Astrocyte (in vitro differentiated cells and primary cell): ENCODE results near the gene C12orf43. TPM values are rescaled to one million over a fixed set of nuclear protein-coding genes. Genes with fewer than 3 reads are reported as not detected.

Experiments used
- DNase-seq: peaks from one replicate; pipeline ENCODE4 v3.0.0-alpha.2; 2010; ENCODE audit warnings: low read depth
- FAIRE-seq: peaks from 2 replicates; lab custom pipeline; 2011; peaks lifted over from hg19 to GRCh38; lab: Jason Lieb, UNC
- H2AFZ ChIP-seq: 2 replicates; pipeline ENCODE4 v1.6.0; 2012; ENCODE audit warnings: low read depth, low read length, inconsistent platforms
- H3K27ac ChIP-seq: 2 replicates; pipeline ENCODE4 v1.5.1; 2011; ENCODE audit warnings: low read depth, low read length, inconsistent platforms
- H3K27me3 ChIP-seq: 2 replicates; pipeline ENCODE4 v1.6.0; 2011; ENCODE audit warnings: low read length, inconsistent platforms; ENCODE audit not compliant: insufficient read depth
- H3K36me3 ChIP-seq: 2 replicates; pipeline ENCODE4 v1.5.1; 2011; ENCODE audit warnings: low read length, inconsistent platforms; ENCODE audit not compliant: insufficient read depth
- H3K4me1 ChIP-seq: 2 replicates; pipeline ENCODE4 v1.5.1; 2011; ENCODE audit warnings: low read length, inconsistent platforms; ENCODE audit not compliant: insufficient read depth
- H3K4me2 ChIP-seq: 2 replicates; pipeline ENCODE4 v1.6.0; 2012; ENCODE audit warnings: low read length, inconsistent platforms
- H3K4me3 ChIP-seq: 2 replicates; pipeline ENCODE4 v1.5.1; 2011; ENCODE audit warnings: low read depth, mild to moderate bottlenecking, low read length, inconsistent platforms; ENCODE audit not compliant: insufficient read depth
- H3K79me2 ChIP-seq: 2 replicates; pipeline ENCODE4 v1.6.0; 2012; ENCODE audit warnings: mild to moderate bottlenecking, low read length, inconsistent platforms; ENCODE audit not compliant: insufficient read depth
- H3K9ac ChIP-seq: 2 replicates; pipeline ENCODE4 v1.6.0; 2012; ENCODE audit warnings: mild to moderate bottlenecking, low read length, inconsistent platforms
- H3K9me3 ChIP-seq: 2 replicates; pipeline ENCODE4 v1.5.1; 2012; ENCODE audit warnings: low read depth, mild to moderate bottlenecking, low read length, inconsistent platforms; ENCODE audit not compliant: insufficient read depth
- H4K20me1 ChIP-seq: 2 replicates; pipeline ENCODE4 v1.6.0; 2012; ENCODE audit warnings: low read length, inconsistent platforms; ENCODE audit not compliant: insufficient read depth
- H3K27ac Mint-ChIP-seq: one replicate; pipeline ENCODE4 v1.8.0; 2021; ENCODE audit warnings: mild to moderate bottlenecking, mixed read lengths; ENCODE audit not compliant: unreplicated experiment
- H3K27me3 Mint-ChIP-seq: one replicate; pipeline ENCODE4 v1.8.0; 2021; ENCODE audit warnings: low read depth, mixed read lengths; ENCODE audit not compliant: unreplicated experiment
- H3K36me3 Mint-ChIP-seq: one replicate; pipeline ENCODE4 v1.8.0; 2021; ENCODE audit warnings: low read depth, mixed read lengths; ENCODE audit not compliant: unreplicated experiment
- H3K4me1 Mint-ChIP-seq: one replicate; pipeline ENCODE4 v1.8.0; 2021; ENCODE audit warnings: low read depth, mixed read lengths; ENCODE audit not compliant: unreplicated experiment
- H3K4me3 Mint-ChIP-seq: one replicate; pipeline ENCODE4 v1.8.0; 2021; ENCODE audit warnings: mild to moderate bottlenecking, moderate library complexity, mixed read lengths; ENCODE audit not compliant: unreplicated experiment
- H3K9me3 Mint-ChIP-seq: one replicate; pipeline ENCODE4 v1.8.0; 2021; ENCODE audit warnings: mild to moderate bottlenecking, mixed read lengths; ENCODE audit not compliant: unreplicated experiment
- EZH2 ChIP-seq: IDR thresholded peaks from 2 replicates; pipeline ENCODE4 v1.6.1; 2012; ENCODE audit warnings: mild to moderate bottlenecking, low read length, inconsistent platforms; ENCODE audit not compliant: insufficient read depth
- total RNA-seq: library from RNA; stranded (reverse); gene quantifications from 2 replicates; pipeline ENCODE4 v1.2.1, GENCODE V29; 2021
- TF ChIP-seq, protein P1 (sequence below): IDR thresholded peaks from 2 replicates; pipeline ENCODE4 v1.5.1; 2011; ENCODE audit warnings: low read depth, mild to moderate bottlenecking, inconsistent platforms, low read length, moderate library complexity; ENCODE audit not compliant: insufficient read depth

The C12orf43 gene
- total RNA-seq, 1 donor from 2014 or later = 16.2 TPM

DNA sequence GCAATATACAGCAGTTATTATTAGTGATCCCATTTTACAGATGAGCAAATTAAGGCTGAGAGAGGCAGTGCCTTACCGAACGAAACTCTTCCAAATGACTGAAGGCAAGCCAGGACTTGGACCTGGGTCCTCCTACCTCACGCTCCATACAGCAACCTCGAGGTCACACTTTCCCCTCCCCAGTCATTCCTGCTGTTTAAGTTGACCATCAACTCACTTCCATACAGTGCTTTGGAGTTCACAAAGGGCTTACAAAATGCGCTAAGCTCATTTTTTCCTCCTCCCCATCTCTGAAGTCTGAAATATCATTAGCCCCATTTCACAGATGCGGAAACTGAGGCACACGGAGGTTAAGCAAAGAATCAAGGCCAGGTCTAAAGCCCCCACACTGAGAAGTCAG lies 33.6 kb downstream of the C12orf43 start:
- FAIRE-seq (no peak), DNase-seq (no peak)
- Mint-ChIP-seq H3K4me1 (no peaks in the 10 kb centered on the region), H3K27ac (no peak overlapping the region), H3K4me3 (no peak overlapping the region), H3K36me3 (no peaks in the 10 kb centered on the region), H3K27me3 (peaks cover 4% of the 10 kb centered on the region), H3K9me3 (no peaks in the 10 kb centered on the region)
- TF ChIP-seq, protein P1, sequence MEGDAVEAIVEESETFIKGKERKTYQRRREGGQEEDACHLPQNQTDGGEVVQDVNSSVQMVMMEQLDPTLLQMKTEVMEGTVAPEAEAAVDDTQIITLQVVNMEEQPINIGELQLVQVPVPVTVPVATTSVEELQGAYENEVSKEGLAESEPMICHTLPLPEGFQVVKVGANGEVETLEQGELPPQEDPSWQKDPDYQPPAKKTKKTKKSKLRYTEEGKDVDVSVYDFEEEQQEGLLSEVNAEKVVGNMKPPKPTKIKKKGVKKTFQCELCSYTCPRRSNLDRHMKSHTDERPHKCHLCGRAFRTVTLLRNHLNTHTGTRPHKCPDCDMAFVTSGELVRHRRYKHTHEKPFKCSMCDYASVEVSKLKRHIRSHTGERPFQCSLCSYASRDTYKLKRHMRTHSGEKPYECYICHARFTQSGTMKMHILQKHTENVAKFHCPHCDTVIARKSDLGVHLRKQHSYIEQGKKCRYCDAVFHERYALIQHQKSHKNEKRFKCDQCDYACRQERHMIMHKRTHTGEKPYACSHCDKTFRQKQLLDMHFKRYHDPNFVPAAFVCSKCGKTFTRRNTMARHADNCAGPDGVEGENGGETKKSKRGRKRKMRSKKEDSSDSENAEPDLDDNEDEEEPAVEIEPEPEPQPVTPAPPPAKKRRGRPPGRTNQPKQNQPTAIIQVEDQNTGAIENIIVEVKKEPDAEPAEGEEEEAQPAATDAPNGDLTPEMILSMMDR = no peak
- TF ChIP-seq EZH2 = no peak
- peaks cover 2% of the 10 kb centered on the region for H3K27me3 ChIP-seq
- H3K4me1 ChIP-seq = no peaks in the 10 kb centered on the region
- H3K4me3 ChIP-seq = no peak overlapping the region
- no peak overlapping the region for H3K9ac ChIP-seq
- H3K4me2 ChIP-seq = no peak overlapping the region
- H2AFZ ChIP-seq = no peak overlapping the region
- H3K27ac ChIP-seq = no peak overlapping the region
- H3K36me3 ChIP-seq = no peaks in the 10 kb centered on the region
- no peaks in the 10 kb centered on the region for H3K79me2 ChIP-seq
- H3K9me3 ChIP-seq = no peaks in the 10 kb centered on the region
- no peaks in the 10 kb centered on the region for H4K20me1 ChIP-seq

DNA sequence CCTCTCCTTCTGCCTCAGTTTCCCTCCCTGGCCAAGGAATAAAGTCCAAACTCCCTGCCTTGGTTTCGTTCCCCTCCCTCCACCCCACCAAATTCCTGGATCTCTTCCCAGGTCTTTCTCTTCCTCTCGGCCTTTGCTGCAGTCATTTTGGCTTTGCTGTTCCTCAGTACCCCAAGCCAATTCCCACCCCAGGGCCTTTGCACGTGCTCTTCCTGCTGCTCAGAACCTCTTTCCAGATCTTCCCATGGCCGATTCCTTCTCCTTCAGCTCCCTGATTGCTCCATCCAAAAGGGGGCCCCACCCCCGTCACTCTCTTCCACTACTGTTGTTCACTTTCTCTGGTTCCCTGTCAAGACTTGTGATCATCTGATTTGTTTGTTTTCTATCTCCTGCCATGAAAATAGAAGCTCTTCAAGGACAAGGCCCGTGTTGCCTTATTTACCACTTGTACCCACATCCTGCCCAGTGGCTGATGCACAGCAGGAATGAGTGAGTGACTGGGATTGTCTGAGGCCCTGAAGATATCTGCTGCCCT lies 34.8 kb downstream of the C12orf43 start:
- Mint-ChIP-seq H3K9me3 (no peaks in the 10 kb centered on the region), H3K4me3 (no peak overlapping the region), H3K36me3 (no peaks in the 10 kb centered on the region), H3K4me1 (no peaks in the 10 kb centered on the region), H3K27ac (no peak overlapping the region), H3K27me3 (peaks cover 4% of the 10 kb centered on the region)
- H3K27me3 ChIP-seq = peaks cover 2% of the 10 kb centered on the region
- TF ChIP-seq EZH2 = no peak
- TF ChIP-seq, protein P1 = no peak
- no peak overlapping the region for H3K27ac ChIP-seq
- DNase-seq (no peak), FAIRE-seq (no peak)
- no peaks in the 10 kb centered on the region for H3K9me3 ChIP-seq
- H3K9ac ChIP-seq = no peak overlapping the region
- no peak overlapping the region for H3K4me3 ChIP-seq
- H3K4me1 ChIP-seq = no peaks in the 10 kb centered on the region
- no peaks in the 10 kb centered on the region for H4K20me1 ChIP-seq
- H3K4me2 ChIP-seq = no peak overlapping the region
- no peaks in the 10 kb centered on the region for H3K79me2 ChIP-seq
- H3K36me3 ChIP-seq = no peaks in the 10 kb centered on the region
- no peak overlapping the region for H2AFZ ChIP-seq

DNA sequence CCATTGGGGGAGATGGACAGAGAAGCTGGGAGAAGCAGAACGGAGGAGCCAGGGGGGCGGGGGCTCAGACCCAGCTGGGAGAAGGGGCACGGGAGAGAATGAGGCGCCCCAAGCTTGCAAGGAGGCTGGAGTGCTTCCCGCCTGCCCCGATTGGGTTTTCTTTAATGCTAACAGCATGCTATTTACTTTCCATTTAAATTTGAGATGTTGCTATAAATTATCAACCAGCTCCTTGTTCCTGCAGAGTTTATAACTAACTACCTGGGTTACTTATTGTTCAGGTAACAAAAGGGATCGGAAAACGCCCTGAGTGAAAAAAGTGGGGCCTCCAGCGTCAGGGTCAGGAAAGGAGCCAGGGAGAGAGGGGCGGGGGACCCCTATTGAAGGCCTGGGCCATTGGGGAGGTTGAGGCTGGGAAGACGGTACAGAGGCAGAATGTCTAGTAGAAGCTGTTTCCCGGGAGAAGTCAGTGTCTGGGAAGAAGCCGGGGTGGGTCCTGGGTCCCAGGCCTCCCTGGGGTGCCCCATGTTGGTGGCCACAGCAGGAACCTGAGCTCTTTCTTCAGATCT lies 35.4 kb downstream of the C12orf43 start:
- no peaks in the 10 kb centered on the region for H3K9me3 ChIP-seq
- H3K4me3 ChIP-seq = no peak overlapping the region
- H3K9me3 Mint-ChIP-seq = no peaks in the 10 kb centered on the region
- no peaks in the 10 kb centered on the region for H3K4me1 ChIP-seq
- H3K4me1 Mint-ChIP-seq = no peaks in the 10 kb centered on the region
- H3K4me2 ChIP-seq = no peak overlapping the region
- H3K27ac Mint-ChIP-seq = peak overlapping the region; percentile 34
- peaks cover 2% of the 10 kb centered on the region for H3K27me3 Mint-ChIP-seq
- H3K9ac ChIP-seq = no peak overlapping the region
- TF ChIP-seq EZH2 = no peak
- TF ChIP-seq, protein P1 = no peak
- DNase-seq (no peak), FAIRE-seq (no peak)
- H3K36me3 ChIP-seq = no peaks in the 10 kb centered on the region
- H3K36me3 Mint-ChIP-seq = no peaks in the 10 kb centered on the region
- no peaks in the 10 kb centered on the region for H3K79me2 ChIP-seq
- no peak overlapping the region for H2AFZ ChIP-seq
- no peak overlapping the region for H3K27ac ChIP-seq
- no peaks in the 10 kb centered on the region for H4K20me1 ChIP-seq
- H3K4me3 Mint-ChIP-seq = no peak overlapping the region
- peaks cover 2% of the 10 kb centered on the region for H3K27me3 ChIP-seq
